HEK293 (cell line): Measurements from ENCODE around the gene CRB2.
"Not testable (repeated sequence)": the region's sequence is repeated elsewhere in the genome, so short reads cannot be mapped to it uniquely, and the experiment has no call there.

Experiments
- CTCF ChIA-PET: fragments of 350-600 bp; formaldehyde crosslinking; extraction: SDS; loops from one replicate; lab custom pipeline; 2021; ENCODE audit warnings: antibody characterized with exemption; lab: Yijun Ruan, JAX
- POLR2A ChIA-PET: fragments of 300-600 bp; formaldehyde crosslinking; extraction: SDS; loops from one replicate; lab custom pipeline; 2020; ENCODE audit warnings: antibody characterized with exemption, inconsistent platforms; lab: Yijun Ruan, JAX
- H3K27ac ChIP-seq: fragments of 200-500 bp; sonication (Bioruptor generic); 2 replicates; pipeline ENCODE4 v1.5.1; 2014; ENCODE audit warnings: low read depth, low read length, control low read depth, inconsistent platforms; ENCODE audit errors: extremely low read depth
- H3K36me3 ChIP-seq, 2 experiments: fragments of 200-500 bp in 1 of 2; sonication (Bioruptor generic) in 1 of 2; 1 replicate in 1 of 2; 2 replicates in 1 of 2; pipeline ENCODE4 v1.5.1; 2014 to 2017; ENCODE audit warnings: inconsistent platforms in 2 of 2, low read length in 2 of 2; ENCODE audit not compliant: control insufficient read depth in 2 of 2, insufficient read depth in 1 of 2
- H3K4me1 ChIP-seq: fragments of 200-500 bp; sonication (Bioruptor generic); 2 replicates; pipeline ENCODE4 v1.5.1; 2014; ENCODE audit warnings: mild to moderate bottlenecking, low read length, inconsistent platforms; ENCODE audit not compliant: control insufficient read depth, insufficient read depth
- H3K4me3 ChIP-seq: 2 replicates; pipeline ENCODE4 v1.5.1; 2011; ENCODE audit warnings: low read depth, mild to moderate bottlenecking, control low read depth, low read length, moderate library complexity
- H3K9me3 ChIP-seq: fragments of 200-500 bp; sonication (Bioruptor generic); 2 replicates; pipeline ENCODE4 v1.5.1; 2014; ENCODE audit warnings: low read depth, low read length, inconsistent platforms; ENCODE audit not compliant: control insufficient read depth, insufficient read depth
- IKZF3 ChIP-seq: fragments of 450-650 bp; IDR thresholded peaks from 2 replicates; pipeline ENCODE4 v1.5.0; 2018; ENCODE audit warnings: missing biosample characterization, mild to moderate bottlenecking, missing genetic modification characterization, moderate library complexity
- SALL2 ChIP-seq: fragments of 450-650 bp; formaldehyde crosslinking; IDR thresholded peaks from 2 replicates; pipeline ENCODE4 v1.5.0; 2017; ENCODE audit warnings: missing biosample characterization, mild to moderate bottlenecking, missing genetic modification characterization, borderline replicate concordance
- SETDB1 ChIP-seq: IDR thresholded peaks from one replicate; pipeline ENCODE4 v1.6.1; 2017; ENCODE audit warnings: mild to moderate bottlenecking, low read length, moderate library complexity, mixed read lengths; ENCODE audit not compliant: insufficient read length
- TRIM28 ChIP-seq: IDR thresholded peaks from 2 replicates; pipeline ENCODE4 v1.6.1; 2011; ENCODE audit warnings: low read length, control low read depth, borderline replicate concordance
- YY1 ChIP-seq: fragments of 450-650 bp; formaldehyde crosslinking; IDR thresholded peaks from 2 replicates; pipeline ENCODE4 v1.5.1; 2018; ENCODE audit warnings: missing biosample characterization, missing genetic modification characterization
- ZBTB1 ChIP-seq: fragments of 450-650 bp; formaldehyde crosslinking; IDR thresholded peaks from 2 replicates; pipeline ENCODE4 v1.5.1; 2016; ENCODE audit warnings: missing biosample characterization, missing genetic modification characterization
- ZFP41 ChIP-seq: fragments of 450-650 bp; formaldehyde crosslinking; IDR thresholded peaks from 2 replicates; pipeline ENCODE4 v1.5.1; 2016; ENCODE audit warnings: missing biosample characterization, missing genetic modification characterization, borderline replicate concordance
- ZNF10 ChIP-seq: fragments of 450-650 bp; formaldehyde crosslinking; IDR thresholded peaks from 2 replicates; pipeline ENCODE4 v1.5.1; 2017; ENCODE audit warnings: missing biosample characterization, missing genetic modification characterization
- ZNF248 ChIP-seq: fragments of 450-650 bp; formaldehyde crosslinking; IDR thresholded peaks from 2 replicates; pipeline ENCODE4 v1.5.1; 2017; ENCODE audit warnings: missing biosample characterization, missing genetic modification characterization
- ZNF416 ChIP-seq: fragments of 450-650 bp; formaldehyde crosslinking; IDR thresholded peaks from 2 replicates; pipeline ENCODE4 v1.5.1; 2016; ENCODE audit warnings: missing biosample characterization, missing genetic modification characterization
- ZNF600 ChIP-seq: fragments of 450-650 bp; formaldehyde crosslinking; IDR thresholded peaks from 2 replicates; pipeline ENCODE4 v1.5.1; 2016; ENCODE audit warnings: missing biosample characterization, missing genetic modification characterization
- ZNF624 ChIP-seq: fragments of 450-650 bp; formaldehyde crosslinking; IDR thresholded peaks from 2 replicates; pipeline ENCODE4 v1.5.1; 2017; ENCODE audit warnings: missing biosample characterization, missing genetic modification characterization
- ZNF629 ChIP-seq: fragments of 450-650 bp; formaldehyde crosslinking; IDR thresholded peaks from 2 replicates; pipeline ENCODE4 v1.5.1; 2017; ENCODE audit warnings: missing biosample characterization, missing genetic modification characterization
- ZNF677 ChIP-seq: fragments of 450-650 bp; IDR thresholded peaks from 2 replicates; pipeline ENCODE4 v1.5.0; 2018; ENCODE audit warnings: missing biosample characterization, mild to moderate bottlenecking, missing genetic modification characterization, moderate library complexity
- ZNF768 ChIP-seq: fragments of 450-650 bp; formaldehyde crosslinking; IDR thresholded peaks from 2 replicates; pipeline ENCODE4 v1.5.1; 2018; ENCODE audit warnings: missing biosample characterization, mild to moderate bottlenecking, missing genetic modification characterization
- ZNF777 ChIP-seq: fragments of 450-650 bp; formaldehyde crosslinking; IDR thresholded peaks from 2 replicates; pipeline ENCODE4 v1.5.1; 2017; ENCODE audit warnings: missing biosample characterization, missing genetic modification characterization, borderline replicate concordance
- TF ChIP-seq, protein P1 (sequence below): fragments of 450-650 bp; formaldehyde crosslinking; IDR thresholded peaks from 2 replicates; pipeline ENCODE4 v1.5.1; 2016; ENCODE audit warnings: missing biosample characterization, missing genetic modification characterization
- TF ChIP-seq, protein P2 (sequence below): fragments of 450-650 bp; formaldehyde crosslinking; IDR thresholded peaks from 2 replicates; pipeline ENCODE4 v1.5.1; 2016; ENCODE audit warnings: missing biosample characterization, missing genetic modification characterization
- TF ChIP-seq, protein P3 (sequence below): fragments of 450-650 bp; formaldehyde crosslinking; IDR thresholded peaks from 2 replicates; pipeline ENCODE4 v1.5.1; 2017; ENCODE audit warnings: missing biosample characterization, missing genetic modification characterization
- TF ChIP-seq, protein P4 (sequence below): fragments of 450-650 bp; formaldehyde crosslinking; IDR thresholded peaks from 2 replicates; pipeline ENCODE4 v1.5.1; 2017; ENCODE audit warnings: missing biosample characterization, missing genetic modification characterization

The CRB2 gene

DNA sequence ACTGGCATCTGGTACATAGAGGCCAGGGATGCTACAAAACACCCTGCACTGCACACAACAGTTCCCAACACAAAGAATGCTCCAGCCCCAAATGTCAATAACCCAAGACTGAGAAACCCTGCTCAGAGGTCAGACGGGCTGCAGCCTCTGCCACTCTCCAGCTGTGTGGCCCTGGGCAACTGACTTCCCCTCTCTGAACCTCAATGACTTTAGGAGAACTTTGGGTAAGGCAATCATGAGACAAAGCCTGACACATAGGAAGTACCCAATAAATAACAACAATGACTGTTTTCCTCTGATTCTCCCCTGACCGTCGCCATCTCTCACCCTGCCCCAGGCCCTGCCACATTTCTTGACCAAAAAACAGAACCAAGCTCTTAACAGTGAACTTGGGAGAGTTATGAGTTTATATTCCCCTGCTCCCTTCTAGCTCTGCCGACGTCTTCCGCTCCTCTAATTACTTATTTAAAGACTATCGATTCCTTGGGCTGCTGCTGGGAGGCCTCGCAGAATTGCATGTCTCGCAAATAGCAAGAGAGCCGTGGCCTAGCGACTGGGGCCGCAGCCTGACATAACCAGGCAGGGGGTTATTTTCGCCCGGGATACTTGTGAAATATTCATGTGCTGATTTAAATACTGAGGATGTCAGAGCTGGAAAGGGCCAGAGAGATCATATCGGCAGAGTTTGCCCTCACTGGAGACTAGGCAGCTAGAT, 24.5 kb upstream of the CRB2 start:
- CTCF ChIA-PET = no interaction called here

DNA sequence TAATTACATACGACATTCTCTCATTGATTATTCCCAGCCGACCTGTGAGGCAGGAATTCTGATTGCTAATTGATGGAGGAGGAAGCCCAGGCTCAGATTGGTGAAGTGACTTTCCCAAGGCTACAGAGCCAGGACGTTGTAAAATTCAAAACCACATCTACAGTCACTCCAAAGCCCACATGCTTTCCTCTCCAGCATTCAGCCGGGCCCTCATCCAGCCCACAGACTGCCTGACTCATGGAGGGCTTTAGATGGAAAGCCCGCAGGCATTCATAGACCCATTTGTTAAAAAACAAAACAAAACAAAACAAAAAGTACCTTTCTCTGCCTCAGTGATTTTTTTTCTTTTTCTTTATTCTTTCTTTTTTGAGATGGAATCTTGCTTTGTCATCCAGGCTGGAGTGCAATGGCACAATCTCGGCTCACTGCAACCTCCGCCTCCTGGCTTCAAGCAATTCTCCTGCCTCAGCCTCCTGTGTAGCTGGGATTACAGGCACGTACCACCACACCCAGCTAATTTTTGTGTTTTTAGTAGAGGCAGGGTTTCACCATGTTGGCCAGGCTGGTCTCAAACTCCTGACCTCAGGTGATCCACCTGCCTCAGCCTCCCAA, 22.8 kb upstream of the CRB2 start:
- H3K27ac ChIP-seq, H3K36me3 ChIP-seq, H3K4me1 ChIP-seq, H3K4me3 ChIP-seq, POLR2A ChIA-PET, H3K9me3 ChIP-seq: not testable (repeated sequence)
- CTCF ChIA-PET = interaction anchor here (0.6 kb wide), 1 partner anchor 53 kb away, joined by 3 read pairs; no protein-coding TSS in a partner anchor

More for the DNA sequence above, 24.5 kb upstream of the CRB2 start:
- Histone ChIP-seq H3K27ac (no peak overlapping the region), H3K4me3 (no peak overlapping the region), H3K36me3 (no peaks in the 10 kb centered on the region), H3K4me1 (no peaks in the 10 kb centered on the region), H3K9me3 (no peaks in the 10 kb centered on the region)
- TF ChIP-seq ZNF677 (tag by site-specific recombination) (no peak), ZNF416 (tag by site-specific recombination) (no peak), ZNF777 (tag by site-specific recombination) (no peak), IKZF3 (tag by site-specific recombination) (no peak), TRIM28 (no peak), ZFP41 (no peak), ZNF624 (tag by site-specific recombination) (no peak), ZNF248 (tag by site-specific recombination) (no peak), YY1 (tag by site-specific recombination) (no peak), SETDB1 (no peak), ZBTB1 (tag by site-specific recombination) (no peak)
- TF ChIP-seq, protein P1, sequence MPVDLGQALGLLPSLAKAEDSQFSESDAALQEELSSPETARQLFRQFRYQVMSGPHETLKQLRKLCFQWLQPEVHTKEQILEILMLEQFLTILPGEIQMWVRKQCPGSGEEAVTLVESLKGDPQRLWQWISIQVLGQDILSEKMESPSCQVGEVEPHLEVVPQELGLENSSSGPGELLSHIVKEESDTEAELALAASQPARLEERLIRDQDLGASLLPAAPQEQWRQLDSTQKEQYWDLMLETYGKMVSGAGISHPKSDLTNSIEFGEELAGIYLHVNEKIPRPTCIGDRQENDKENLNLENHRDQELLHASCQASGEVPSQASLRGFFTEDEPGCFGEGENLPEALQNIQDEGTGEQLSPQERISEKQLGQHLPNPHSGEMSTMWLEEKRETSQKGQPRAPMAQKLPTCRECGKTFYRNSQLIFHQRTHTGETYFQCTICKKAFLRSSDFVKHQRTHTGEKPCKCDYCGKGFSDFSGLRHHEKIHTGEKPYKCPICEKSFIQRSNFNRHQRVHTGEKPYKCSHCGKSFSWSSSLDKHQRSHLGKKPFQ (tag by site-specific recombination) = no peak
- POLR2A ChIA-PET = no interaction called here

DNA sequence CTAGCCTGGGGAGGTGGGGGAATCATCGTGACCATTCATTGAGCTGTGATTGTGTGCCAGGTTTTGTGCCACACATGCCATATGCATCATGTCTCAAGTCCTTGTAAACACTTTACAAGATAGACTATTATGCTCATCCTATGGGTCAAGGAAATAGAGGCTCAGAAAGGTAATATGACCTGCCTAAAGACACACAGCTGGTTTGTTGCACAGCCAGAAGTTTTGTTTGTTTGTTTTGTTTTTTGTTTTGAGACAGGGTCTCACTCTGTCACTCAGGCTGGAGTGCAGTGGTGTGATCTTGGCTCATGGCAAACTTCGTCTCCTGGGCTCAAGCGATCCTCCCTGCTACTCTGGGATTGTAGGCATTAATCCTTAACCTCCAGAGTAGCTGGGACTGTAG, 21.4 kb upstream of the CRB2 start:
- CTCF ChIA-PET = interaction anchor here (0.6 kb wide), 1 partner anchor 230 kb away, joined by 3 read pairs; no protein-coding TSS in a partner anchor
- TF ChIP-seq ZNF768 (tag by site-specific recombination) = 0 out of 2 replicates have a peak, but pooled peaks have one; percentile 53
- no peak for TF ChIP-seq SALL2 (tag by site-specific recombination)
- TF ChIP-seq, protein P2, sequence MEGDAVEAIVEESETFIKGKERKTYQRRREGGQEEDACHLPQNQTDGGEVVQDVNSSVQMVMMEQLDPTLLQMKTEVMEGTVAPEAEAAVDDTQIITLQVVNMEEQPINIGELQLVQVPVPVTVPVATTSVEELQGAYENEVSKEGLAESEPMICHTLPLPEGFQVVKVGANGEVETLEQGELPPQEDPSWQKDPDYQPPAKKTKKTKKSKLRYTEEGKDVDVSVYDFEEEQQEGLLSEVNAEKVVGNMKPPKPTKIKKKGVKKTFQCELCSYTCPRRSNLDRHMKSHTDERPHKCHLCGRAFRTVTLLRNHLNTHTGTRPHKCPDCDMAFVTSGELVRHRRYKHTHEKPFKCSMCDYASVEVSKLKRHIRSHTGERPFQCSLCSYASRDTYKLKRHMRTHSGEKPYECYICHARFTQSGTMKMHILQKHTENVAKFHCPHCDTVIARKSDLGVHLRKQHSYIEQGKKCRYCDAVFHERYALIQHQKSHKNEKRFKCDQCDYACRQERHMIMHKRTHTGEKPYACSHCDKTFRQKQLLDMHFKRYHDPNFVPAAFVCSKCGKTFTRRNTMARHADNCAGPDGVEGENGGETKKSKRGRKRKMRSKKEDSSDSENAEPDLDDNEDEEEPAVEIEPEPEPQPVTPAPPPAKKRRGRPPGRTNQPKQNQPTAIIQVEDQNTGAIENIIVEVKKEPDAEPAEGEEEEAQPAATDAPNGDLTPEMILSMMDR (tag by site-specific recombination) = no peak
- TF ChIP-seq, protein P3, sequence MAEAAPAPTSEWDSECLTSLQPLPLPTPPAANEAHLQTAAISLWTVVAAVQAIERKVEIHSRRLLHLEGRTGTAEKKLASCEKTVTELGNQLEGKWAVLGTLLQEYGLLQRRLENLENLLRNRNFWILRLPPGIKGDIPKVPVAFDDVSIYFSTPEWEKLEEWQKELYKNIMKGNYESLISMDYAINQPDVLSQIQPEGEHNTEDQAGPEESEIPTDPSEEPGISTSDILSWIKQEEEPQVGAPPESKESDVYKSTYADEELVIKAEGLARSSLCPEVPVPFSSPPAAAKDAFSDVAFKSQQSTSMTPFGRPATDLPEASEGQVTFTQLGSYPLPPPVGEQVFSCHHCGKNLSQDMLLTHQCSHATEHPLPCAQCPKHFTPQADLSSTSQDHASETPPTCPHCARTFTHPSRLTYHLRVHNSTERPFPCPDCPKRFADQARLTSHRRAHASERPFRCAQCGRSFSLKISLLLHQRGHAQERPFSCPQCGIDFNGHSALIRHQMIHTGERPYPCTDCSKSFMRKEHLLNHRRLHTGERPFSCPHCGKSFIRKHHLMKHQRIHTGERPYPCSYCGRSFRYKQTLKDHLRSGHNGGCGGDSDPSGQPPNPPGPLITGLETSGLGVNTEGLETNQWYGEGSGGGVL (tag by site-specific recombination) = no peak
- no peak for TF ChIP-seq ZNF600 (tag by site-specific recombination)
- TF ChIP-seq ZNF10 = no peak
- TF ChIP-seq, protein P4, sequence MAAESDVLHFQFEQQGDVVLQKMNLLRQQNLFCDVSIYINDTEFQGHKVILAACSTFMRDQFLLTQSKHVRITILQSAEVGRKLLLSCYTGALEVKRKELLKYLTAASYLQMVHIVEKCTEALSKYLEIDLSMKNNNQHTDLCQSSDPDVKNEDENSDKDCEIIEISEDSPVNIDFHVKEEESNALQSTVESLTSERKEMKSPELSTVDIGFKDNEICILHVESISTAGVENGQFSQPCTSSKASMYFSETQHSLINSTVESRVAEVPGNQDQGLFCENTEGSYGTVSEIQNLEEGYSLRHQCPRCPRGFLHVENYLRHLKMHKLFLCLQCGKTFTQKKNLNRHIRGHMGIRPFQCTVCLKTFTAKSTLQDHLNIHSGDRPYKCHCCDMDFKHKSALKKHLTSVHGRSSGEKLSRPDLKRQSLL (tag by site-specific recombination) = no peak
- TF ChIP-seq ZNF629 (tag by site-specific recombination) = no peak
- H3K36me3 ChIP-seq = no peaks in the 10 kb centered on the region
- no peak overlapping the region for H3K4me3 ChIP-seq
- POLR2A ChIA-PET = no interaction called here
- no peak overlapping the region for H3K27ac ChIP-seq
- H3K9me3 ChIP-seq = no peaks in the 10 kb centered on the region
- H3K4me1 ChIP-seq = no peaks in the 10 kb centered on the region
